GM21390 (cell line): ENCODE measurements around the gene AKAP9.
"Not testable (repeated sequence)": the region's sequence is repeated elsewhere in the genome, so short reads cannot be mapped to it uniquely, and the experiment has no call there.

ENCODE experiments used
- ATAC-seq: cut with Tn5 transposase; IDR thresholded peaks from one replicate; pipeline ENCODE4 v1.9.1; 2021; ENCODE audit not compliant: unreplicated experiment

The AKAP9 gene

DNA sequence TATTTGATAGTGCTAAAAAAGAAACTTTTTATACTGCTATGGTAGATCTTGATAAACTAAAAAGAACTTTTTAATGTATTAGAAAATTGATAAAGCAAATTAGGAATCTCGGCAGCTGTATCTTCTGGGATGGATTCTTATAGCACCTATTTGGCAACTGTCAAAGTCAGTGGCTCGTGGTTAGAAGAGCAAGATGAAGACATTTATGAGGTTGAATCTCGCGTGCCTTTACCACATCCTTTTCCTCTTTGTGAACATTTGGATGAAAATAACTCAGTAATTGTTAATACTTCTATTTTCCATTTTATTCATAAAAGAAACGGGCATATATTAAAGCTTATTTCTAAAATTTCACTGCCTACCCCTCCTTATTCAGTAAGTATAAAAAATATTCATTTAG, 117.4 kb downstream of the AKAP9 start:
- ATAC-seq, result no peak

GRCh38 chr7:92058899-92059298, 118.2 kb downstream of the AKAP9 start:
- ATAC-seq, result no peak

GRCh38 chr7:92061154-92061553, 120.5 kb downstream of the AKAP9 start:
- no peak for ATAC-seq

- ATAC-seq, result no peak
Measured at GRCh38 chr7:92064438-92065029, 123.9 kb downstream of the AKAP9 start.

DNA sequence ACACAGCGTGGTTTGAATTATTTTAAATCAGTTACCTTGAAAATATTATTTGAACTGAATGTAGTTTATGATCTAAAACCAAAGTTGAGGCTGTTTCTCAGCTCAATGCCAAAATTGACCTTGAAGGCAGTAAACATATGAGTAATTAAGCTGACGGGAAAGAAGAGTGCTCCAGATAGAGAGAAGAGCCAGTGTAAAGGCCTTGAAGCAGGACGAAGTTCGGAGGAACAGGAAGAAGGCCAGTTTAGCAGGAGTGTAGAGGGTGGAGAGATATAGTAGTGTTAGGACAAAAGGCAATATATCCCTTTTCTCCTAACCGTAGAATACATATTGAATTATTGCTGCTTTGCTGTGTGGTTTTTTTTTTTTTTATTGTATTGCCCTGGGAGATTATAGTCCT, 130.4 kb downstream of the AKAP9 start:
- no peak for ATAC-seq

GRCh38 chr7:92072121-92072520, 131.5 kb downstream of the AKAP9 start:
- ATAC-seq, result no peak

DNA sequence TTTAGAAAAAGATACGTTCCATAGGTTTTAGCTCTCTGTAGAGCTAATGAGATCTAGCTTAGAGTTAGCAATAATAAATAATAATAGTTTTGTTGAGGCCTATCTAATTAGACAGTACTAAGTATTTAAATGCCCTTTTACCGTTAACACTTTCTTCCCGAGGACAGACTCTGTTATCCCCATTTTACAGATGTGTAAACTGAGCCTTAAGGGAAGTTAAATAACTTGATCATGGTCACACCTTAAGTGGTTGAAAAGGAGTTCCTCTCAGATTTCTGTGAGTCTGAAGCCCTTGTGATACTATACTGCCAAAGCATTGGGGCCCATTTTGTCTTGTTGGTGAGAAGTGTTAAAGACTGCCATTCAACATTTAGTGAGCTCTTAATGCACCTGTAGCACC, 132.0 kb downstream of the AKAP9 start:
- no peak for ATAC-seq

GRCh38 chr7:92075455-92076158, 134.9 kb downstream of the AKAP9 start:
- peak; percentile 83 for ATAC-seq

DNA sequence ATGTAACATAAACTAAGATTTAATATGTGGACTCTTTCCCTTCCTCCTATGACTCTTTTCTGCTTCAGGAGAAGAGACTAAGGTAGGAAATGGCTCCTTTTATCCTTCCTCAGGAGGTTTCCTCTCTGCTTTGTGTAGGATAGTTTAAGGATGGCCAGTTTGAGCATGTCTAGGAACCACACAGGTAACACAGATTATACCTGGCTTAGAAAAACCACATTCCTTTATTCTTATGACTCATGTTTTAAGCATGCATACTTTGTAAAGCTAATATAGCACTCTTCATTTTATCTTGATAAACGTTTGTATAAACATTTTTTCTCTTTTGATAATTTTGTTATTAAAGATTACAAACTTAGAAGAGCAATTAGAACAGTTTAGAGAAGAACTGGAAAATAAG, 135.8 kb downstream of the AKAP9 start:
- ATAC-seq, result no peak

DNA sequence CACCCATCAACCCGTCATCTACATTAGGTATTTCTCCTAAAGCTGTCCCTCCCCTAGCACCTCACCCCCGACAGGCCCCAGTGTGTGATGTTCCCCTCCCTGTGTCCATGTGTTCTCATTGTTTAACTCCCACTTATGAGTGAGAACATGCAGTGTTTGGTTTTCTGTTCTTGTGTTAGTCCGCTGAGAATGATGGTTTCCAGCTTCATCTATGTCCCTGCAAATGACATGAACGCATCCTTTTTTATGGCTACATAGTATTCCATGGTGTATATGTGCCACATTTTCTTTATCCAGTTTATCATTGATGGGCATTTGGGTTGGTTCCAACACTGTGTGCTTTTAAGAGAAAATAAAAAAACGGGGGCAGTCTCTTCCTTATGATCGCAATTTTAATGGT, 143.3 kb downstream of the AKAP9 start:
- not testable (repeated sequence) for ATAC-seq

DNA sequence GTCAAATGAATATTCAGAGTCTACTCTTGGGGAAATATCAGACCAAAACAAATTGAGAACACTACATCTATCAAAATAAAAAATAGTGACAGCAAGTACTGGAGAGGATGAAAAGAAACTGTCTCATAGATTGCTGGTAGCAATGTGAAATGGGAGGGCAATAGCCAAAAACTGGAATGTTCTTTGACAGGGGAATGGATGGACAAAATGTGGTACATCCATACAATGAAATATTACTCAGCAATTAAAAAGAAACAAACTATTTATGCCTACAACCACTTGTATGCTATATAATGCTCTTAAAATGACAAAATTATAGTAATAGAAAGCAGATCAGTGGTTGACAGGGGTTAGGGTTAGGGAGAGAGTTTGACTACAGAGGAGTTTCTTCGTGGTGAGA, 147.6 kb downstream of the AKAP9 start:
- no peak for ATAC-seq

- ATAC-seq, result no peak
Measured at GRCh38 chr7:92092210-92092609, 151.5 kb downstream of the AKAP9 start.

- no peak for ATAC-seq
Measured at GRCh38 chr7:92095380-92095779, 154.7 kb downstream of the AKAP9 start.

DNA sequence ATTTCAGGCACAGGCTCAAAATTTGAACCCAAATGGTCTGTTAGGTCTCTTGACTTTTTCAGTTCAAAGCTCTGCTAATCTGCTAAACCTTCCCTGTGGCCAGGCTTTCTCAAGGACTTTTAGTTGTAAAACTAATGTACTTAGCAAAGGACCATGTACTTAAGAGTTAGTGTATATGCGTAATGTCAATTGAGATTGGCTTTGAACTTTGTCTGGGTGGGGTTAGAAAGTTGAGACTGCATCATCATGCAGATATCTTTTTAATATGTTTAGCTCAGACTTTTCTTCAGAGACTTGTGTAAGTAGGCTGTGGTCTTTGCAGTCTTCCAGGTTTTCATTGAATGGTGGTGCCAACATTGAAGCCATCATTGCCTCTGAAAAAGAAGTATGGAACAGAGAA, 159.9 kb downstream of the AKAP9 start:
- no peak for ATAC-seq

- ATAC-seq, result not testable (repeated sequence)
Measured at GRCh38 chr7:92102862-92103261, 162.2 kb downstream of the AKAP9 start.

DNA sequence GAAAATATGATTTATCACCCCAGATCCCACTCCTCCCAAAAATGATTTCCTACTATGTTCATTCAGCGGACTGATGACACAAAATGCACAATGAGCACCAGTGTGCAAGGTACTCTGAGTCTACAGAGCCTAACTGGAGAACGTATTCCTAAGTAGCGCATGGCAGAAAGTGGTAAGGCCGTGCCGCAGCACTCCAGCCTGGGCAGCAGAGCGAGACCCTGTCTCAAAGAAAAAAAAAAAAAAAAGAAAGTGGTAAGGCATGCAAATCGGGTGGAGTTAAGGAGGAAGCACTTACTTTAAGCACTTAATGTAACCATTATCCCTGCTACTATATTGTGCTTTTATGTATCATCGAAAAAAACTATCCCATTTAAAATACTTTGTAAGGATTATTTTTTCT, 168.2 kb downstream of the AKAP9 start:
- ATAC-seq, result no peak

GRCh38 chr7:92110857-92111256, 170.2 kb downstream of the AKAP9 start:
- ATAC-seq, result no peak

GRCh38 chr7:92115821-92116220, 175.2 kb downstream of the AKAP9 start:
- ATAC-seq, result no peak

- ATAC-seq, result no peak
Measured at GRCh38 chr7:92116949-92117348, 176.3 kb downstream of the AKAP9 start.

DNA sequence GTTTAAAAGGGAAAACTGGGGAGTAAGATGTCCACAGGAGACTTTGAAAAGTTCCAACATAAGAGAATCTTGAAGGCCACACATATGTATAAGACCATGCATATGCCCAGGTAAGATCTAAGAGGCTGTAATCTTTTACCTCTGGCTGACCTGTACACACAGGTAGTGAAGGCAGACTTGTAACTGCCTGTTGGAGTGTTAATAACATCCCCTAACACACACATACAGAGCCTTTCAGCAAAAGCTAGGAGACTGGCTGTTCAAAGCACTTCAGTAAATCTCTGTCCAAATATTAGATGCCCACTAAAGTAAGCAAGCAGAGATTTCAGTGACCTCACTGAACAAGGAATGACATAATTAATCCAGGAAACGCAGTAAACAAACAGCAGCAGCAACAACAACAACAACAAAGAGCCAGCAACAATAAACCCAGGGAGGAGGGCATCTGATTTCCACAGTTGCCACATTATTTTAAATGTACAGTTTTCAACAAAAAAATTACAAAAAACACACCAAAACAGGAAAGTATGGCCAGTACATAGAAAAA, 178.6 kb downstream of the AKAP9 start:
- no peak for ATAC-seq

GRCh38 chr7:92121681-92122080, 181.0 kb downstream of the AKAP9 start:
- no peak for ATAC-seq

DNA sequence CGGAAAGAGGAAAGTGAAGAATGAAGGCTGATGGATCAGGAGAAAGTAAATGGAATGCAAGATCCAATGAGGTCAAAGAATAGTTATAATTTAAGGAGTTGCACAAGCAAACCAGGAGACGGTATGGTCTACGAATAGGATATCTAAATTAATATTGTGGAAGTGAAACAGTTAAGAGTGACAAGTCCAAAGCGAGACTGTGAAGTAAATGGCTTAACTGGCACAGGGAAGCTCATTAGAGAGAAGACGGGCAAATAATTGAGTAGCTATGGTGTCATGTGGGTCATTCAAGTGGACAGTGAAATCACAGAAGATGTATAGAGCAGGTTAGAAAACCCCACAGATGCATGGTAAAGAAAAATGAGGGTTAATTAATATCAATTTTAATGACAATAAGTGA, 190.4 kb downstream of the AKAP9 start:
- ATAC-seq, result no peak
